Sigmoid colon (tissue), 7 donors: ENCODE data around the gene SMTNL2. TPM values are rescaled to one million over a fixed set of nuclear protein-coding genes. Genes with fewer than 3 reads are reported as not detected.
"Not testable (repeated sequence)": the region's sequence is repeated elsewhere in the genome, so short reads cannot be mapped to it uniquely, and the experiment has no call there.

Source experiments
- DNase-seq: peaks from one replicate; pipeline ENCODE4 v3.0.0-alpha.2; 2019
- H3K27ac ChIP-seq, 4 donors: fragments of 200-600 bp; sonication (generic); one replicate each; pipeline ENCODE4 v1.5.1; 2016 to 2019; ENCODE audit warnings: mild to moderate bottlenecking in 1 of 4
- H3K27me3 ChIP-seq, 3 donors: fragments of 200-600 bp; sonication (generic); one replicate each; pipeline ENCODE4 v1.5.1; 2019; ENCODE audit warnings: mild to moderate bottlenecking in 1 of 3
- H3K36me3 ChIP-seq, 4 donors: fragments of 200-600 bp; sonication (generic); one replicate each; pipeline ENCODE4 v1.5.1; 2016 to 2019
- H3K4me1 ChIP-seq, 4 donors: fragments of 200-600 bp; sonication (generic); one replicate each; pipeline ENCODE4 v1.5.1; 2017 to 2019
- H3K4me3 ChIP-seq, 4 donors: fragments of 200-600 bp; sonication (generic); one replicate each; pipeline ENCODE4 v1.5.1; 2017 to 2019; ENCODE audit warnings: mild to moderate bottlenecking in 2 of 4, moderate library complexity in 1 of 4
- H3K9me3 ChIP-seq, 4 donors: fragments of 200-600 bp in 3 of 4; sonication (generic) in 3 of 4; one replicate each; pipeline versions ENCODE4 v1.5.1 to v1.6.1; 2013 to 2019
- EP300 ChIP-seq, 4 donors: sonication (generic); formaldehyde crosslinking; IDR thresholded peaks; one replicate each; pipeline ENCODE4 v1.6.1; 2017; ENCODE audit warnings: antibody characterized with exemption in 4 of 4
- POLR2A ChIP-seq, 2 donors: fragments of 450-650 bp; IDR thresholded peaks; one replicate each; pipeline ENCODE4 v1.6.1; 2016; ENCODE audit warnings: antibody characterized with exemption in 2 of 2, mild to moderate bottlenecking in 2 of 2, moderate library complexity in 2 of 2
- POLR2AphosphoS5 ChIP-seq, 4 donors: sonication (generic); formaldehyde crosslinking; IDR thresholded peaks; one replicate each; pipeline ENCODE4 v1.6.1; 2017; ENCODE audit warnings: antibody characterized with exemption in 4 of 4
- WGBS, 2 donors: extraction: QIAGEN DNeasy Blood & Tissue Kit; methylation state at CpG; one replicate each; pipeline ENCODE4 v1.1.7; 2013; 5-methylcytosine and 5-hydroxymethylcytosine counted together
- intact Hi-C: fragments of 100-400 bp; cut with DNase I; formaldehyde crosslinking; loops from one replicate; pipeline ENCODE4 v1.15.1; 2023
- polyA plus RNA-seq, 3 donors: library from polyadenylated mRNA; stranded (reverse); fragments of 200-250 nt; gene quantifications; one replicate each; pipeline ENCODE4 v1.2.3, GENCODE V29; 2013
- total RNA-seq, 4 donors: library from RNA; depleted of rRNA; stranded (reverse); fragments of >200 nt; gene quantifications; one replicate each; pipeline ENCODE4 v1.1.0, GENCODE V29; 2016
- TF ChIP-seq, protein P1 (sequence below), 4 experiments: fragments of 450-650 bp in 3 of 4; fragments of 200-600 bp in 1 of 4; IDR thresholded peaks; one replicate each; pipeline ENCODE4 v1.5.1; 2016 to 2019; ENCODE audit warnings: antibody characterized with exemption in 4 of 4, mild to moderate bottlenecking in 3 of 4, moderate library complexity in 2 of 4
- donor health status: healthy with polysubstance abuse.
- donor health status: Bipolar disorder and iron deficiency.
- donor health status: healthy.

SMTNL2 gene
- total and polyA plus RNA-seq, 7 donors, result 0.33 to 1.9 (median 0.99) TPM; not detected in 1

DNA sequence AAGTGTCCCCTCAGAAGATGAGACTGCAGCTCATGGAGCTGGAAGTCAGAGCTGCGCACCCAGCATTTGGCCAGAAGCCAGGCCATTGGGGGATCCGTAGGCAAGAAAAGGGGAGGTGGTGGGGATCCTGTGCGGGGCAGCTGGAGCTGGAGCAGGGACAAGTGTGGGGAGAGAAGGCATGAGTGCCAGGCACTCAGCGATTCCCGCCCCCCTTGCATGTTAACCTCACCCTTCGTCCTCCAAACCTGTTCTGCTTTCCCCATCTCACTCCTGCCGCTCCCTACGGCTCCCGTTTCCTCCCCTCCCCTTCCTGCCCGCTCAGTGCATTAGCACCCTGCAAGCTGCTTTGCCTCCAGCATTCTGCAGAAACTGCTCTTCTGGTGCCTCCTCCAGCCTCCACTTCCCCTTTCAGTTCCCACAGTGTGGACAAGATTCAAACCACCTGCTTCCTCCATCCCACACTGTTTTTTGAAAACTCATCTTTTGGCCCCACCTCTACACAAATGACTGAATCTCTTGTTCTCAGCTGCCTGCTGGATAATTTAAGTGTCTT is 51.6 kb downstream of the SMTNL2 start:
- Histone ChIP-seq H3K4me1 (no peaks in the 10 kb centered on the region), H3K27ac (no peak overlapping the region), H3K36me3 (no peaks in the 10 kb centered on the region), H3K9me3 (no peaks in the 10 kb centered on the region), H3K27me3 (peaks cover 4 to 42% (median 25%) of the 10 kb centered on the region in 3 donors), H3K4me3 (no peak overlapping the region)
- TF ChIP-seq, protein P1, sequence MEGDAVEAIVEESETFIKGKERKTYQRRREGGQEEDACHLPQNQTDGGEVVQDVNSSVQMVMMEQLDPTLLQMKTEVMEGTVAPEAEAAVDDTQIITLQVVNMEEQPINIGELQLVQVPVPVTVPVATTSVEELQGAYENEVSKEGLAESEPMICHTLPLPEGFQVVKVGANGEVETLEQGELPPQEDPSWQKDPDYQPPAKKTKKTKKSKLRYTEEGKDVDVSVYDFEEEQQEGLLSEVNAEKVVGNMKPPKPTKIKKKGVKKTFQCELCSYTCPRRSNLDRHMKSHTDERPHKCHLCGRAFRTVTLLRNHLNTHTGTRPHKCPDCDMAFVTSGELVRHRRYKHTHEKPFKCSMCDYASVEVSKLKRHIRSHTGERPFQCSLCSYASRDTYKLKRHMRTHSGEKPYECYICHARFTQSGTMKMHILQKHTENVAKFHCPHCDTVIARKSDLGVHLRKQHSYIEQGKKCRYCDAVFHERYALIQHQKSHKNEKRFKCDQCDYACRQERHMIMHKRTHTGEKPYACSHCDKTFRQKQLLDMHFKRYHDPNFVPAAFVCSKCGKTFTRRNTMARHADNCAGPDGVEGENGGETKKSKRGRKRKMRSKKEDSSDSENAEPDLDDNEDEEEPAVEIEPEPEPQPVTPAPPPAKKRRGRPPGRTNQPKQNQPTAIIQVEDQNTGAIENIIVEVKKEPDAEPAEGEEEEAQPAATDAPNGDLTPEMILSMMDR (IDR thresholded peaks at IDR 0.05), result no peak
- TF ChIP-seq POLR2A (IDR thresholded peaks at IDR 0.05) (no peak), POLR2AphosphoS5 (IDR thresholded peaks at IDR 0.05) (no peak), EP300 (IDR thresholded peaks at IDR 0.05) (no peak)
- no peak for DNase-seq
- WGBS, 2 donors, result 11 to 12% methylated on average over 10 of the region's 10 CpGs
- intact Hi-C loops, result no loop called here

DNA sequence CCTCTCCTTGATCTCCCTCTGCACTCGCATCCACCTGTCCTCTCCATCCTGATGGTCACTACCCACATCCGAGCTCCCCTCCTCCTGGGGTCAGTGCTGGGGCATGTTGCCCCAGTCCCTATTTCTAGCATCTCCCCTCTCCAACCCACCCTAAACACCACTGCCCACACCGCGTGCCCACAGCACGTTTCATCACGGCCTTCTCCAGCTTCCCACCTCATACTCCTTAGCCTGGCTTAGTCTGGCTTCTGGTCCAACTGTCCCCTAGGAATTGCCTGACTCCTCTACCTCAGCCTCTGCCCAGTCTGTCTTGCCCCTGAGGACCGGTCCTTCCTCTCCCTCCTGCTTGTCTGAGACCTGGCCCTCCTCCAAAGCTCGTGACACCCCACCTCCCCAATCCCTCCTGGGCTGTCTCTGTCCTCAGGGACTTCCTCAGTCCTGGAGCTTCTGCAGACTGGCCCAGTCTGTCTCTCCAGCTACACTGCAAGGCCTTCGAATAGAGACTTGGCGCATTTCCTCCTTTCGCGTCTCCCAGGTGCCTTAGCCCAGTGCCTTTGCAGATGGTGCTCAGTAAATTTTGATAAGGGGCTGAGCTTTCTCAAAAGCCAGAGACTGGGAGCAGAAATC is 52.3 kb downstream of the SMTNL2 start:
- 59 to 66% methylated on average over 12 of the region's 12 CpGs for WGBS, 2 donors
- no peak for TF ChIP-seq EP300 (IDR thresholded peaks at IDR 0.05)
- TF ChIP-seq POLR2A (IDR thresholded peaks at IDR 0.05), result no peak
- TF ChIP-seq, protein P1 (IDR thresholded peaks at IDR 0.05), result no peak
- TF ChIP-seq POLR2AphosphoS5 (IDR thresholded peaks at IDR 0.05), result no peak
- DNase-seq, result no peak
- Histone ChIP-seq H3K36me3 (no peaks in the 10 kb centered on the region), H3K4me1 (peaks cover 0 to 5% (median 4%) of the 10 kb centered on the region in 4 donors), H3K27ac (no peak overlapping the region), H3K9me3 (no peaks in the 10 kb centered on the region), H3K27me3 (peaks cover 9 to 48% (median 30%) of the 10 kb centered on the region in 3 donors), H3K4me3 (no peak overlapping the region)
- intact Hi-C loops, result no loop called here

DNA sequence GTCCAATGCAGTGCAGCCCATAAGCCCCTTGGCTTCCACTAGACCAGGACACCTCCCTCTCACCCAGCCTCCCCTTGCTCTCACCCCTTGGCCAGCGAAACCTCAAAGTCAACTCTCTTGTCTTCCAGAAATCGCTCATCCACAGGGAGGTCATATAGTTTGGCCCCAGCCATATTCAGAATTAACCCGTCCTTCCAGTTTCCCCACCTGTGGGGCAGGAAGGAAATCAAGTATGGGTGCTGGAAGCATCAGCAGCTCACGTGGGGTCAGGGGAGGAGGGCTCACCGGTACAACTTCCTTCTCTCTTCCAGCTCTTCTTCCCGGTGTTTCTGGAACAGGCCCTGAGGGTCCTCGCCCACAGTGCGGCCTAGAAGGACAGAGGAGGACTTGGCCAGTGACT is 54.4 kb downstream of the SMTNL2 start:
- H3K4me3 ChIP-seq, H3K36me3 ChIP-seq, H3K9me3 ChIP-seq, H3K27ac ChIP-seq, DNase-seq, intact Hi-C loops, H3K4me1 ChIP-seq: not testable (repeated sequence)
- 26 to 39% methylated on average over 8 of the region's 8 CpGs for WGBS, 2 donors
- H3K27me3 ChIP-seq, result peaks cover 12 to 69% (median 47%) of the 10 kb centered on the region in 3 donors

DNA sequence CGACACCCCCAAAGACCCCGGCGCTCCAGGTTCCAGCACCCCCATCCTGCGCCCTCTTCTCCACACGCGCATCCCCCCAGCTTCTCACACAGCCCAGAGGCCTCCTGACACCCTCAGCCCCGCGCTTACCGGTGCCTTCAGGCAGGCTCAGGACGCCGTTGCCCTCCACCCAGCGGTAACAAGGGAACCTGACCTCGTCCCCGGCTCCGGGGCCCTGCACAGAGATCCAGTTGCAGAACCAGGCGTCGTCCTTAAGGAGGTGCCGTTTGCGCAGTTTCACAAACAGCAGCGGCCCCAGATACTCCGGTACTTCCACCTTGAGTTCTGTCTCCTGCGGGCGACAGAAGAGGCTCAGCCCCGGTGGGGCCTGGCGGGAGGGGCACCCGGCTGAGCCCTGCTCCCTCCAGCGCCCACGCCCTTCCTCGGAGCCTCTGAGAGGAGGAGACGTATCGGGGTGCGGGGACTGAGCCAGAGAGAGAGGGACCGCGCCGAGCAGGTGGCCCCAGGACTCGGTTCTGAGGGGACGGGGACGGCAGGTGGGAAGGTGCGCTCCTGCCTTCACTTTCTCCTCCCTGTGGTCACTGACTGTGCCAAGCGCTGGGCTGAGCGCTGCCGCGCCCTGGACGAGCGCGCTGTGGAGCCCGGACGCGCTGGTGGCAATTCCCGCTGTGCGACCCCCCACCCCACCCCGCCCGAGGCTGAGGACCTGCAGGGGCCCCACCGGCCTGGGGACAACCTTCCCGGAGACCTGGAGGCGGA is 55.2 kb downstream of the SMTNL2 start:
- intact Hi-C loops, H3K4me1 ChIP-seq, H3K27ac ChIP-seq, H3K4me3 ChIP-seq, H3K9me3 ChIP-seq, DNase-seq, H3K36me3 ChIP-seq: not testable (repeated sequence)
- peaks cover 12 to 75% (median 47%) of the 10 kb centered on the region in 3 donors for H3K27me3 ChIP-seq
- 6 to 9% methylated on average over 25 to 26 of the region's 56 CpGs for WGBS, 2 donors

DNA sequence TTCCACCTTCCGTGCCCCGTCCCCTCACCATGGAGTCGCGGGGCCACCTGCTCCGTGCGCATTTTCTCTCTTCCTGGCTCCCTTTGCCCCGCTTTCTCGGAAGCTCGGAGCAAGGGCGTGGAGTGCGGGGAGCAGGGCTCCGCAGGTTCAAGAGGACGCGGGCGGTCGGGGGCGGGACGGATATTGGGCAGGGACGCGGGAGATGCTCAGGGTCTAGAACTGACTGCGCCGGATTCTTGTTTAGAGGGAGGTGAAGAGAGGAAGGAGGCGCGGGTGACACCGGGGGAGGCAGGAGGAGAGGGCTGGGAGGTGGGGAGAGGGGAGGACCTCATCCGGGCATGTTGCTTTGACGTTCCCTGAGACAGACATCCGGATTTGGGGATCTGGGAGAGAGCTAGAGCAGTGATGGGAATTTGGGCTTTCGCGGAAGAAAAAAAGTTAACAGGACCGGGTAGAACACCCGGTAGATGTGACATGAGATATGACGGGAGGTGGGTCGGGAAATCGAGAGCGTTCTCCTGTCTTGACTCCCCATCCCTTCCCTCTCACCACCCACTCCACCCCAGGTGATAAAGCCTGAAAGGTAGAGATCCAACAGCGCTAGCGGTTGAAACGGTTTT is 56.4 kb downstream of the SMTNL2 start:
- H3K9me3 ChIP-seq, intact Hi-C loops, DNase-seq, H3K4me1 ChIP-seq, H3K4me3 ChIP-seq, H3K36me3 ChIP-seq, H3K27ac ChIP-seq: not testable (repeated sequence)
- peaks cover 12 to 68% (median 47%) of the 10 kb centered on the region in 3 donors for H3K27me3 ChIP-seq
- 2% methylated on average over 36 of the region's 39 CpGs for WGBS, 2 donors
